Endothelial cell of umbilical vein (primary cell): Measurements from ENCODE around the gene TENT5C.

Experiments used
- MAX ChIP-seq: IDR thresholded peaks from 2 replicates; pipeline ENCODE4 v1.6.1; 2011; ENCODE audit not compliant: insufficient read depth, insufficient read length
- TF ChIP-seq, protein P1 (sequence below), 2 donors: IDR thresholded peaks; 1 replicate in 1 of 2; 2 replicates in 1 of 2; pipeline ENCODE4 v1.5.1; 2011; ENCODE audit warnings: low read length in 2 of 2, mild to moderate bottlenecking in 2 of 2, moderate library complexity in 2 of 2, control low read depth in 1 of 2, inconsistent platforms in 1 of 2, low read depth in 1 of 2; ENCODE audit not compliant: insufficient read depth in 1 of 2; ENCODE audit errors: extremely low read depth in 1 of 2

DNA sequence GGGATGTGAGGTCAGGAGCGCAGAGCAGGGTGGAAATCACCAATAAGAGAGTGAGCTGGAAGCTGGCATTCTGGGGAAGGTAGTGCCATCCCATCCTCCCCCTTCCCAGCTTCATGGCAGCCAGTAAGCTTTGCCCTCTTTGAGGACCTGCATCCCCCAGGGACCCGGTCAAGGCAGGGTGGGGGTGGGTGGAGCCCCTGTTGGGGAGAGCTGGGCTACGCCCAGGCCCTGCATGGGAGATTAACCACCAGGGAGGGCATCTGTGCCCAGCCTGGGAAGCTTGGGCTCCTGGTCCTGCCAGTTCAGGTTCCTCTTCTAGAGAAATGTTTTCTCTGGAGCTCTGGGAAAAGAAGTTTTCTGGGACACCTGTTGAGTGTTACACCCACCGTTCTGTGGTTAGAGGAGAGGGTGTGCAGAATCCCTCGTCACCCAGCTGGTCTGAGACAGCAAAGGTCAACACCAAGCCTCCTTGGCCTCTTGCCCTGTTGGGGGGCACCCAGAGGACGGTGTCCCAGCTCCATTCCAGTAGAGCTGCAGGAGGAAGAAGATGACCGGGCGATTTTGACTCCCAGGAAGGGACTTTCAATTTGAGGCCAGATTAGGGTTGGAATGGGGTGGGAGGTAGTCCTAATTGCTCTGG is 30.1 kb upstream of the TENT5C start:
- TF ChIP-seq MAX: no peak
- TF ChIP-seq, protein P1, sequence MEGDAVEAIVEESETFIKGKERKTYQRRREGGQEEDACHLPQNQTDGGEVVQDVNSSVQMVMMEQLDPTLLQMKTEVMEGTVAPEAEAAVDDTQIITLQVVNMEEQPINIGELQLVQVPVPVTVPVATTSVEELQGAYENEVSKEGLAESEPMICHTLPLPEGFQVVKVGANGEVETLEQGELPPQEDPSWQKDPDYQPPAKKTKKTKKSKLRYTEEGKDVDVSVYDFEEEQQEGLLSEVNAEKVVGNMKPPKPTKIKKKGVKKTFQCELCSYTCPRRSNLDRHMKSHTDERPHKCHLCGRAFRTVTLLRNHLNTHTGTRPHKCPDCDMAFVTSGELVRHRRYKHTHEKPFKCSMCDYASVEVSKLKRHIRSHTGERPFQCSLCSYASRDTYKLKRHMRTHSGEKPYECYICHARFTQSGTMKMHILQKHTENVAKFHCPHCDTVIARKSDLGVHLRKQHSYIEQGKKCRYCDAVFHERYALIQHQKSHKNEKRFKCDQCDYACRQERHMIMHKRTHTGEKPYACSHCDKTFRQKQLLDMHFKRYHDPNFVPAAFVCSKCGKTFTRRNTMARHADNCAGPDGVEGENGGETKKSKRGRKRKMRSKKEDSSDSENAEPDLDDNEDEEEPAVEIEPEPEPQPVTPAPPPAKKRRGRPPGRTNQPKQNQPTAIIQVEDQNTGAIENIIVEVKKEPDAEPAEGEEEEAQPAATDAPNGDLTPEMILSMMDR (IDR thresholded peaks at IDR 0.05; ENCODE audit: extremely low read depth in 1 of 2, insufficient read depth in 1 of 2, low read depth in 1 of 2, low read length in 2 of 2): no peak
